Adrenal gland (tissue), 12 donors: ENCODE measurements around the gene ADAMTSL1. TPM values are rescaled to one million over a fixed set of nuclear protein-coding genes. Genes with fewer than 3 reads are reported as not detected.

Experiments
- DNase-seq, 7 donors: peaks; one replicate each; pipeline ENCODE4 v3.0.0-alpha.2; 2019 to 2020
- H3K27ac ChIP-seq, 5 donors: fragments of 200-600 bp; sonication (generic) in 4 of 5; 1 replicate in 3 of 5; 2 replicates in 2 of 5; pipeline versions ENCODE4 v1.5.1 to v1.8.0; 2016 to 2020; ENCODE audit warnings: mild to moderate bottlenecking in 1 of 5
- H3K27me3 ChIP-seq: fragments of 200-600 bp; 2 replicates; pipeline ENCODE4 v1.8.0; 2021
- H3K36me3 ChIP-seq, 2 donors: fragments of 200-600 bp; replicated peaks in 1 of 2; 1 replicate in 1 of 2; 2 replicates in 1 of 2; pipeline versions ENCODE4 v1.5.1 to v1.8.0; 2018 to 2022
- H3K4me1 ChIP-seq, 2 donors: fragments of 200-600 bp; replicated peaks in 1 of 2; 1 replicate in 1 of 2; 2 replicates in 1 of 2; pipeline versions ENCODE4 v1.5.1 to v1.8.0; 2018 to 2021
- H3K4me3 ChIP-seq, 4 donors: fragments of 200-600 bp; sonication (generic) in 3 of 4; one replicate each; pipeline ENCODE4 v1.5.1; 2016 to 2018
- H3K9me3 ChIP-seq, 3 donors: fragments of 200-600 bp; sonication (generic) in 1 of 3; replicated peaks in 1 of 3; 1 replicate in 2 of 3; 2 replicates in 1 of 3; pipeline versions ENCODE4 v1.5.1 to v1.8.0; 2016 to 2021
- POLR2A ChIP-seq, 2 donors: fragments of 450-650 bp; IDR thresholded peaks; one replicate each; pipeline ENCODE4 v1.6.1; 2017; ENCODE audit warnings: antibody characterized with exemption in 2 of 2, mild to moderate bottlenecking in 2 of 2, moderate library complexity in 1 of 2
- WGBS, 4 donors: extraction: QIAGEN DNeasy Blood & Tissue Kit in 2 of 4; methylation state at CpG; one replicate each; pipeline versions ENCODE4 v1.1.5 to v1.1.7; 2013 to 2017; 5-methylcytosine and 5-hydroxymethylcytosine counted together
- intact Hi-C, 2 donors: fragments of 100-400 bp; cut with DNase I; formaldehyde crosslinking; loops; one replicate each; pipeline versions ENCODE4 v1.14.1 to v1.15.0; 2022 to 2023
- polyA plus RNA-seq, 3 donors: library from polyadenylated mRNA; stranded (reverse); fragments of 200-250 nt in 2 of 3; fragments of 350-450 nt in 1 of 3; fragmentation: Illumina TruSeq in 1 of 3; extraction: RNeasy Lipid Tissue Mini Kit (QIAGEN cat#74804) in 1 of 3; gene quantifications; one replicate each; pipeline ENCODE4 v1.2.3, GENCODE V29; 2013 to 2014
- total RNA-seq, 9 donors: library from RNA; depleted of rRNA in 4 of 9; stranded (reverse); fragments of >200 nt in 4 of 9; fragments of 120-200 nt in 1 of 9; fragmentation: NEBNext Ultra II Directional in 1 of 9; extraction: Animal tissue kit (Norgen Biotek cat#: 25700) in 1 of 9; gene quantifications; one replicate each; pipeline versions ENCODE4 v1.1.0 to v1.2.4, GENCODE V29; 2013 to 2023
- TF ChIP-seq, protein P1 (sequence below), 6 experiments: fragments of 450-650 bp in 4 of 6; fragments of 200-600 bp in 2 of 6; sonication (generic) in 1 of 6; IDR thresholded peaks; 1 replicate in 5 of 6; 2 replicates in 1 of 6; pipeline versions ENCODE4 v1.5.1 to v1.8.0; 2016 to 2021; ENCODE audit warnings: antibody characterized with exemption in 6 of 6, mild to moderate bottlenecking in 2 of 6, moderate library complexity in 1 of 6
- donor health status: healthy with polysubstance abuse.
- donor health status: Bipolar disorder and iron deficiency.
- donor health status: DM: yes; HTN: yes; CAD: no.
- donor health status: DM: no; HTN: no; CAD: no.
- donor health status: DM: no; HTN: no; CAD: no.
- donor health status: DM: yes; HTN: yes; CAD: no.

The ADAMTSL1 gene
- total and polyA plus RNA-seq, 12 donors = 4.9 to 38.1 (median 20.6) TPM

DNA sequence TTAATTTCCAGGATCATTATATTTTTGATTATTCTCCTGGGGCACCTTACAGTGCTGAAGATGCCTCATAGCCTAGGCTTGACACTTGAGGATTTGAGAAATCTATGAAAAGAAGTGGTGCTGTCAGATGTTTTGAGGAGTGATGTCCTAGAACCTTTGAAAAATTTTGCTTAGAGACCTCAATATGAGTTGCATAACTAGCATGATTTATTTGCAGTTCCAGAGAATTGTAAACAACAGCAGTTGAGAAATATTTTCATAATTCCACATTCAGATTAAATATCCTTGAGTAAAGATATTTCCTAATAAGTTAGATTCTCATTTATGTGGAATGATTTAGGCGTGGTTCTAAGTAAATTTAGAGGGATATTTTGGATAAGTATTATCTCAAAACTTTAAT is 225.8 kb downstream of the ADAMTSL1 start:
- TF ChIP-seq POLR2A (IDR thresholded peaks at IDR 0.05) = no peak
- TF ChIP-seq, protein P1, sequence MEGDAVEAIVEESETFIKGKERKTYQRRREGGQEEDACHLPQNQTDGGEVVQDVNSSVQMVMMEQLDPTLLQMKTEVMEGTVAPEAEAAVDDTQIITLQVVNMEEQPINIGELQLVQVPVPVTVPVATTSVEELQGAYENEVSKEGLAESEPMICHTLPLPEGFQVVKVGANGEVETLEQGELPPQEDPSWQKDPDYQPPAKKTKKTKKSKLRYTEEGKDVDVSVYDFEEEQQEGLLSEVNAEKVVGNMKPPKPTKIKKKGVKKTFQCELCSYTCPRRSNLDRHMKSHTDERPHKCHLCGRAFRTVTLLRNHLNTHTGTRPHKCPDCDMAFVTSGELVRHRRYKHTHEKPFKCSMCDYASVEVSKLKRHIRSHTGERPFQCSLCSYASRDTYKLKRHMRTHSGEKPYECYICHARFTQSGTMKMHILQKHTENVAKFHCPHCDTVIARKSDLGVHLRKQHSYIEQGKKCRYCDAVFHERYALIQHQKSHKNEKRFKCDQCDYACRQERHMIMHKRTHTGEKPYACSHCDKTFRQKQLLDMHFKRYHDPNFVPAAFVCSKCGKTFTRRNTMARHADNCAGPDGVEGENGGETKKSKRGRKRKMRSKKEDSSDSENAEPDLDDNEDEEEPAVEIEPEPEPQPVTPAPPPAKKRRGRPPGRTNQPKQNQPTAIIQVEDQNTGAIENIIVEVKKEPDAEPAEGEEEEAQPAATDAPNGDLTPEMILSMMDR (IDR thresholded peaks at IDR 0.05) = no peak
- Histone ChIP-seq H3K9me3 (no peaks in the 10 kb centered on the region), H3K4me3 (no peak overlapping the region), H3K36me3 (no peaks in the 10 kb centered on the region), H3K27ac (no peak overlapping the region), H3K27me3 (no peaks in the 10 kb centered on the region), H3K4me1 (peaks cover 1 to 11% of the 10 kb centered on the region in 2 donors)
- DNase-seq = no peak
- intact Hi-C loops = no loop called here
- WGBS, 4 donors = 17 to 43% (median 32%) methylated on average over 1 of the region's 1 CpG

GRCh38 chr9:18700714-18701113 is 226.8 kb downstream of the ADAMTSL1 start:
- TF ChIP-seq POLR2A (IDR thresholded peaks at IDR 0.05) = no peak
- TF ChIP-seq, protein P1 (IDR thresholded peaks at IDR 0.05) = no peak
- Histone ChIP-seq H3K4me1 (peaks cover 8 to 20% of the 10 kb centered on the region in 2 donors), H3K4me3 (no peak overlapping the region), H3K27ac (no peak overlapping the region), H3K27me3 (no peaks in the 10 kb centered on the region), H3K9me3 (no peaks in the 10 kb centered on the region), H3K36me3 (no peaks in the 10 kb centered on the region)
- intact Hi-C loops = no loop called here
- DNase-seq = no peak

- TF ChIP-seq, protein P1 (IDR thresholded peaks at IDR 0.05) = no peak
- no peak for TF ChIP-seq POLR2A (IDR thresholded peaks at IDR 0.05)
- Histone ChIP-seq H3K27ac (no peak overlapping the region), H3K4me3 (no peak overlapping the region), H3K27me3 (no peaks in the 10 kb centered on the region), H3K4me1 (peaks cover 8 to 28% of the 10 kb centered on the region in 2 donors), H3K9me3 (no peaks in the 10 kb centered on the region), H3K36me3 (no peaks in the 10 kb centered on the region)
- 68 to 77% (median 71%) methylated on average over 5 of the region's 5 CpGs for WGBS, 4 donors
- intact Hi-C loops = no loop called here
- DNase-seq = no peak
Measured at GRCh38 chr9:18703151-18703900, 229.4 kb downstream of the ADAMTSL1 start.

DNA sequence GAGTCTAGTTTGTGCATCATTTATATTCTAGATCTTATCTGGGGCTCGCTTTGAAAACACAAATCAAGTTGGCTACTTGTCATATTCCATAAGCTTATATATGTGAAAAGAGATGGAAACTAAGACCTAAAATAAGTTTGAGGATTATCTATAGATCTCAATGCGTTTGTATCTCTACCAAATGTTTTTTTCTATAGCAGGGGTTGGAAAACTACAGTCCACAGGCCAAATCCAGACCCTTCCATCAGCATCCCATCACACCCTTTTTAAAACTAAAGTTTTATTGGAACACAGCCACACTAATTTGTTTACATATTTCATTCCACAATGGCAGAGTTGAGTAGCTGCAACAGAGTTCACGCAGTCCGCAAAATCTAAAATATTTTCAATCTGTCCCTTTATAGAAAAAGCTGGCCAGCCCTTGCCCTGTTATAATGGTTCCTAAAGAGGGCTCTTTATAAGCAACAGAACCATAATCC is 230.0 kb downstream of the ADAMTSL1 start:
- 76 to 89% (median 80%) methylated on average over 4 of the region's 4 CpGs for WGBS, 4 donors
- Histone ChIP-seq H3K27me3 (no peaks in the 10 kb centered on the region), H3K4me3 (no peak overlapping the region), H3K4me1 (peaks cover 8 to 29% of the 10 kb centered on the region in 2 donors), H3K27ac (no peak overlapping the region), H3K36me3 (no peaks in the 10 kb centered on the region), H3K9me3 (no peaks in the 10 kb centered on the region)
- no peak for DNase-seq
- TF ChIP-seq POLR2A (IDR thresholded peaks at IDR 0.05) = no peak
- TF ChIP-seq, protein P1 (IDR thresholded peaks at IDR 0.05) = no peak
- intact Hi-C loops = no loop called here
